HG03342 (cell line): ENCODE results near the gene ABCC9.
"Not testable (repeated sequence)": the region's sequence is repeated elsewhere in the genome, so short reads cannot be mapped to it uniquely, and the experiment has no call there.

ENCODE experiments used
- ATAC-seq: cut with Tn5 transposase; IDR thresholded peaks from one replicate; pipeline ENCODE4 v1.9.1; 2021; ENCODE audit warnings: mild to moderate bottlenecking, moderate library complexity; ENCODE audit not compliant: unreplicated experiment

ABCC9 gene

GRCh38 chr12:21819236-21819635 lies 122.0 kb downstream of the ABCC9 start:
- ATAC-seq: no peak

- no peak for ATAC-seq
Measured at GRCh38 chr12:21818627-21819026, 122.6 kb downstream of the ABCC9 start.

- no peak for ATAC-seq
Measured at GRCh38 chr12:21815306-21816062, 125.7 kb downstream of the ABCC9 start.

- ATAC-seq: no peak
Measured at GRCh38 chr12:21814814-21815213, 126.4 kb downstream of the ABCC9 start.

- no peak for ATAC-seq
Measured at GRCh38 chr12:21814327-21814726, 126.9 kb downstream of the ABCC9 start.

- ATAC-seq: no peak
Measured at GRCh38 chr12:21813751-21814150, 127.5 kb downstream of the ABCC9 start.

- no peak for ATAC-seq
Measured at GRCh38 chr12:21813125-21813524, 128.1 kb downstream of the ABCC9 start.

- ATAC-seq: not testable (repeated sequence)
Measured at GRCh38 chr12:21812340-21812739, 128.9 kb downstream of the ABCC9 start.

- ATAC-seq: no peak
Measured at GRCh38 chr12:21809100-21809499, 132.1 kb downstream of the ABCC9 start.

GRCh38 chr12:21806255-21806654 lies 135.0 kb downstream of the ABCC9 start:
- no peak for ATAC-seq

- ATAC-seq: no peak
Measured at GRCh38 chr12:21801522-21802288, 139.5 kb downstream of the ABCC9 start.

GRCh38 chr12:21800011-21800410 lies 141.2 kb downstream of the ABCC9 start:
- no peak for ATAC-seq

GRCh38 chr12:21797539-21797938 lies 143.7 kb downstream of the ABCC9 start:
- ATAC-seq: no peak

- ATAC-seq: no peak
Measured at GRCh38 chr12:21795648-21796328, 145.4 kb downstream of the ABCC9 start.

- ATAC-seq: not testable (repeated sequence)
Measured at GRCh38 chr12:21794807-21795595, 146.2 kb downstream of the ABCC9 start.

- not testable (repeated sequence) for ATAC-seq
Measured at GRCh38 chr12:21789687-21790086, 151.5 kb downstream of the ABCC9 start.

GRCh38 chr12:21788089-21788983 lies 152.9 kb downstream of the ABCC9 start:
- ATAC-seq: no peak

GRCh38 chr12:21786041-21786531 lies 155.1 kb downstream of the ABCC9 start:
- ATAC-seq: no peak

GRCh38 chr12:21782723-21783122 lies 158.5 kb downstream of the ABCC9 start:
- not testable (repeated sequence) for ATAC-seq

GRCh38 chr12:21780786-21781185 lies 160.4 kb downstream of the ABCC9 start:
- ATAC-seq: no peak
